GM21723 (cell line): Measurements from ENCODE around the gene SIT1.
"Not testable (repeated sequence)": the region's sequence is repeated elsewhere in the genome, so short reads cannot be mapped to it uniquely, and the experiment has no call there.

ENCODE experiments used
- ATAC-seq: cut with Tn5 transposase; IDR thresholded peaks from one replicate; pipeline ENCODE4 v1.9.1; 2021; ENCODE audit warnings: mild to moderate bottlenecking, moderate library complexity; ENCODE audit not compliant: unreplicated experiment

The SIT1 gene

DNA sequence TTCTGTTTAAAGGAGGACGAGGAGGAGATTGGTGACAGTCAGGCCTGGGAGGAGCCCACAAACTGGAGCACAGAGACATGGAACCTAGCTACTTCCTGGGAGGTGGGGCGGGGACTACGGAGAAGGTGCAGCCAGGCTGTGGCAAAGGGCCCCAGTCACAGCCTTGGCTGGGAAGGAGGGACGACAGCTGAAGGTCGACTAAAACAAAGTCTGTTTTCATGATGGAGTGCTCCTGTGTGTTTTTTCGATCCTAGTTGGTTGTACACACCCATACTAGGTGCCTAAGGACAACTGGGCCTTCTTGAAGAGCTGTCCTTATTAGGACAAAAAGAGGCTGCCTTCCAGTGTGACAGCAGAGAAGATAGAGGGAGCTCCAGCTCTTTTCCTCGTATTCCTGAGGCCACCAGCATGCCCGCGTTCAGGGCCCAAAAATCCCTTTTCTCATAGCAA lies 10.3 kb upstream of the SIT1 start:
- no peak for ATAC-seq

- no peak for ATAC-seq
These were observed 8.6 kb upstream of the SIT1 start for GRCh38 chr9:35659340-35659739.

DNA sequence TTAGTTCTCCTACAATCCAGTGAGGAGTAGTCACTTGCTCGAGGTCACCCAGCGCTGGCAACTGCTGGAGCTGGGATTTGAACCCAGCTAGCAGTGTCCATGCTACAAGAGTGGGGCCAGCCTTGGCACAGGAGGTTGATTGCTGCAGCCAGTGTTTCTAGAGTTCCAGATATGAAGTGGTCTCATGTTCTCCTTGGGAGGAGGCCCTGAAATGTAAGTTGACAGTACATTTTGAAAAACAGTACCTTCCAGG lies 8.2 kb upstream of the SIT1 start:
- peak; percentile 10 for ATAC-seq

GRCh38 chr9:35658137-35658967 lies 7.6 kb upstream of the SIT1 start, which contains the start of gene CCDC107:
CCDC107 (plus strand) TSS chr9:35658292; CDS start chr9:35658380, 88 bp downstream.
- peak; percentile 49 for ATAC-seq

DNA sequence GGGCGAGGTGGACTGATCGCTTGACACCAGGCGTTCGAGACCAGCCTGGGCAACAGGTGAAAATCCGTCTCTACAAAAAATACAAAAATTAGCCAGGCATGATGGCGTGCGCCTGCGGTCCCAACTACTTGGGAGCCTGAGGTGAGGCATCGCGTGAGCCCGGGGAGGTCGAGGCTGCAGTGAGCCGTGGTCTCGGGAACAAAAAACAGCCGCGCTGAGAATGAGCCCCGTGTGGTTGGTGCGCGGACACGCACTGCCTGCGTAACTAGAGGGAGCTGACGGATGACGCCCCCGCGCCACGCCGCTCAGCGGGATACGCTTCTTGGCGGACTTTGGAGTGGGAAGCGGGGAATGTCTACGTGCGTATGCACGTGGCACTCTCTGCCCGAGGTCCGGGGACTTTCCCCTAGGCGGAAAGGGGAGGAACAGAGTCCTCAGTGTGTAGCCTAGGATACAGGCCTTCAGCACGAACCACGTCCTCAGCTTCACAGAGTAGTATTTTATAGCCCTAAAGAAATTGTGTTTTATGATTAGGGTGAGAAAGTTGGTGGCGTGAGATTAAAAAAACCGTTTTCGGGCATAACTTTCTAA lies 6.9 kb upstream of the SIT1 start, which contains the start of gene RMRP:
RMRP (minus strand) TSS at position 474 of the 591 bp plus-strand sequence.
- peak; percentile 87 for ATAC-seq

DNA sequence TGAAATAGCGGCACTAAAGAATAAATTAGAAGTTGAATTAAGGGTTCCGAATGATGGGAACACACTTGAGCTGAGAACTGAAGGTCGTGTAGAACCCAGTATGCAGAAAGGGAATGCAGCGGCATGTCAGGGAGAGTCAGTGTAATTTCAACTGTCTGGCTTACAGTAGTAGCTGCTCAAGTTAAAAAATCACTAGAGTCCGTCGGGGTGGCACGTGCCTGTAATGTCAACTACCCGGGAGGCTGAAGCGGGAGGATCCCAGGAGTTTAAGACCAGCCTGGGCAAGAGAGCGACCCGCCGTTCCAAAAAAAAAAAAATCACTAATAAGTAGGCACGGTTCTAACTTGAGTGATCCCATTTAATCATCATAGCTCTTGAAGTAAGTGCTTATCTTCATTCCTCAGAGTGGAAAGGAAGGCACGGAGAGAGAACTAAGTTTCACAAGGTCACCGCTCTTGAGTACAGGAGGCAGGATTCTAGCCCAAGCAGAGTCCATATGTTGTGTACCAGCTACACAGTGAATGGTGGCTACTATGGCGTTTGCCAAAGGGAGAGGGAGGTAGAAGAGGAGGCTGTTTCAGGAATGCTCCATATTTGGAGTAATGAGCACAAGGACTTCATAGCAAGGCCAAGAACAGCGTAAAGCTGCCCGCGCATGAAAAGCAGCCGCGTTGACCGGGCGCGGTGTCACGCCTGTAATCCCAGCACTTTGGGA lies 6.3 kb upstream of the SIT1 start:
- peak; percentile 2 for ATAC-seq

GRCh38 chr9:35656348-35656747 lies 5.6 kb upstream of the SIT1 start:
- ATAC-seq = no peak

DNA sequence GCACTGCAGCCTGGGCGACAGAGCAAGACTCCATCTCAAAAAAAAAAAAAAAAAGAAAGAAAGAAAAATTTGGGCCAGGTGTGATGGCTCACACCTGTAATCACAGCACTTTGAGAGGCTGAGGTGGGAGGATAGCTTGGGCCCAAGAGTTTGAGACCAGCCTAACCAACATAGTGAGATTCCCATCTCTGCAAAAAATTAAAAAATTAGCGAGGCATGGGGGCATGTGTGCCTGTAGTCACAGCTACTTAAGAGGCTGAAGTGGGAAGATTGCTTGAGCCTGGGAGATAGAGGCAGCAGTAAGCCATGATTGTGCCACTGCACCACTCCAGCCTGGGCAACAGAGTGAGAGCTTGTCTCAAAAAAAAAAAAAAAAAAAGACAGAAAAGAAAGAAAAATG lies 2.9 kb upstream of the SIT1 start:
- ATAC-seq = no peak

GRCh38 chr9:35652829-35653209 lies 2.1 kb upstream of the SIT1 start:
- no peak for ATAC-seq

GRCh38 chr9:35651956-35652828 lies 1.5 kb upstream of the SIT1 start:
- ATAC-seq = no peak

GRCh38 chr9:35649431-35650340 lies 1.0 kb downstream of the SIT1 start:
- no peak for ATAC-seq

DNA sequence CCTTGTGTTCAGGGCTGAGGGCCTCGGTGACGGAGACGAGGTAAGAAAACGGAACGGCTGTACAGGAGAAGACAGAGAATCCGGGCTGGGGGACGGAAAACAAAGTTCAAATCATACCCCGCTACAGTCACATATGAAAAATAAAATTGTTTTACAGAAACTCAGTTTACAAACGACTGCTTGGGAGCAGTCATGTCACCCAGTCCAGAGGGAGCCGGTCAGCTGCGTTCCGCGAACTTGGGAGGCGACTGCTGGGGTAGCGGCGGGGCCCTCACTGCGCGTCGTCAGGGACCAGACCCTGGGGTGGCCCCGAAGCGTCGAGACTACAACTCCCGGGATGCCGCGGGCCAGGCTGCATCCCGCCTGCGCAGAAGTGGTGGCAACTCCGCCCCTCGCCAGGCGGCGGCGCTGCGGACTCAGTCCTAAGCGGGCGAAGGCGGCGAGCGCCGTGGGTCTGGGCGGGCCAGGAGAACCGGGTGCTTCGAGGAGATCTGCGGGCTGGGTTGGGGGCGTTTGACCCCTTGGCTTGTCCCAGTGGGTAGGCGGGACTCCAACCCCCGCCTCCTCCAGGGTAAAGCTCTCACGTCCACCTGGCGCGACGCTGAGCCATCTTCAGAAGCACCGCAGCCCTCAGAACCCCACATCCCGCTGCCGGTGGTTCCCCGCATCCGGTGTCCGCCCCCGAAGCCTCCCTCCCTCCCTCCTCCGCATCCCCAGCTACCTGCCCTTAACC lies 4.0 kb downstream of the SIT1 start:
- ATAC-seq = peak; percentile 73

- ATAC-seq = no peak
These were observed 4.6 kb downstream of the SIT1 start for GRCh38 chr9:35646153-35646532.

- ATAC-seq = not testable (repeated sequence)
These were observed 5.0 kb downstream of the SIT1 start for GRCh38 chr9:35645736-35646135.

DNA sequence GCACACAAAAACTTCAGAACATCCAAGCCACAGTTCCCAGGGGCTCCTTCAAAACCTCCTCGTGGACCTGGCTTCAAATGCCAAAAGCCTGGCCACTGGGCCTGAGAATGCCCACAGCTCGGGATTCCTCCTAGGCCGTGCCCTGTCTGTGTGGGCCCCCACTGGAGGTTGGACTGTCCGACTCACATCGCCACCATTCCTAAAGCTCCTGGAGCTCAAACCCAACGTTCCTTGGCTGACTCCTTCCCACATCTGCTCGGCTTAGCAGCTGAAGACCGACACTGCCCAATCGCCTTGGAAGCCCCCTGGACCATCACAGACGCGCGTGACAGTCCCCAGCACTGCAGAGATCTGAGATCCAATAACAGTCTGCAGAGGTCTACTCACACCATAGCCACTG lies 7.7 kb downstream of the SIT1 start:
- no peak for ATAC-seq

DNA sequence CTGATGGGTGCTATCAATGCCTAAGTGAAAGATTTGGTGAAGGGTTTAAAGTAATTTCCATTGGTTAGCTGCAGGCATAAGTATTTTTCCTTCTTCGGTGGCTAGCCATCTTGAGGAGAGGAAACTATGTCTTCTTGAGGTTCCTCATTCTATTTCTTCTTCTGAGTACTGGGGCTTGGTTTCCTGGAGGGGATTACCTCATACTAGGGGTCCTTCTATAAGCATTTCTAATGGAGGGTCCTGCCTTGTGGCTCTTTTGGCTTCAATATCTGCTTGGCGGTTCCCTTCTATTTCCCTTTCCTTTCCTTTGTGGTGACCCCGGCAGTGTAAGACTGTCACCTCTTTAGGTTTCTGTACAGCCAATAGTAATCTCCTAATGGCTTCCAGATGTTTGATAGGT lies 9.3 kb downstream of the SIT1 start:
- not testable (repeated sequence) for ATAC-seq

- ATAC-seq = not testable (repeated sequence)
These were observed 10.3 kb downstream of the SIT1 start for GRCh38 chr9:35640431-35640830.

- no peak for ATAC-seq
These were observed 11.1 kb downstream of the SIT1 start for GRCh38 chr9:35639631-35640030.

DNA sequence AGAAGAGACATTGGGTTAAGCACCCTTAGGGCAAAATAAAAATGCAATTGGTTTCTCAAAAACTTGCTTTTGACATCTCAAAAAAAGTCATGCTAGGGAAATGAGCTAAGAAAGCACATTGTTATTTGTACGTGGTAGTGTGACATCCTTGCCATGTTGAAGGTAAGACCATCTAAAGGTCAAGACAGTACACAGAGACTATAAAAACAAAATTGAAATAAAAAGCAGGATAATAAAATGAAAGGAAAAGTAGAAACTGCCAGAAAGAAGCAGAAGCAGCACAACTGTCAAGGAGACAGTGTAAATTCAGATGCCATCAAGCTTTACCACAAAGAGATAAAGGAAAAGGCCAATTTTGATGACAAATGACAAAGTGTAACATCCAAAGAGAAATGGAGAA lies 11.5 kb downstream of the SIT1 start:
- not testable (repeated sequence) for ATAC-seq
